HCT116 (cell line): Measurements from ENCODE around the gene PIGQ. TPM values are rescaled to one million over a fixed set of nuclear protein-coding genes. Genes with fewer than 3 reads are reported as not detected.

Experiments used
- ATAC-seq: fragments of 200-7000 bp; cut with Tn5 transposase; 2 replicates; pipeline ENCODE4 v1.9.1; 2020; ENCODE audit warnings: mild to moderate bottlenecking, moderate library complexity
- BruUV-seq: library from RNA; stranded (reverse); fragments of 400-500 nt; replicated peaks from 2 replicates; lab custom pipeline; 2021; lab: Mats Ljungman, UMichigan
- CTCF ChIA-PET: fragments of 300-600 bp; sonication (Branson Sonifier 250); formaldehyde crosslinking; loops from one replicate; lab custom pipeline; 2021; ENCODE audit warnings: antibody characterized with exemption; lab: Charles Lee
- POLR2A ChIA-PET: fragments of 300-600, 350-600 bp; sonication (Branson Sonifier 250); formaldehyde crosslinking; loops from one replicate; lab custom pipeline; 2021; ENCODE audit warnings: antibody characterized with exemption; lab: Charles Lee
- RAD21 ChIA-PET, 2 experiments: fragments of 300-600 bp; sonication (Branson Sonifier 250); formaldehyde crosslinking; loops; one replicate each; lab custom pipeline; 2023; ENCODE audit warnings: low total read pairs in 2 of 2; ENCODE audit not compliant: uncharacterized antibody in 2 of 2, unreplicated experiment in 2 of 2, low non-redundant PET in 1 of 2; lab: Charles Lee
- DNase-seq: peaks from one replicate; pipeline ENCODE4 v3.0.0-alpha.2; 2010; ENCODE audit warnings: low read depth, low spot score
- H2AFZ ChIP-seq: fragments of 200-600 bp; shearing (Covaris generic), sonication (generic); 2 replicates; pipeline ENCODE4 v1.6.1; 2017; ENCODE audit warnings: low read depth, mixed run types, mixed read lengths, antibody characterized with exemption, low read length; ENCODE audit not compliant: poor library complexity, severe bottlenecking
- H3K27ac ChIP-seq: 2 replicates; pipeline ENCODE4 v1.5.1; 2012; ENCODE audit warnings: low read depth, low read length
- H3K27me3 ChIP-seq: fragments of 200-600 bp; sonication (generic); 2 replicates; pipeline ENCODE4 v1.6.1; 2016; ENCODE audit warnings: mixed run types, low read length, mixed read lengths; ENCODE audit not compliant: insufficient read depth
- H3K36me3 ChIP-seq, 2 experiments: fragments of 200-500 bp in 1 of 2; fragments of 200-600 bp in 1 of 2; sonication (Bioruptor generic) in 1 of 2; sonication (generic) in 1 of 2; 2 replicates each; pipeline versions ENCODE4 v1.5.1 to v1.6.1; 2014 to 2016; ENCODE audit warnings: low read length in 2 of 2, inconsistent platforms in 1 of 2, mixed read lengths in 1 of 2, mixed run types in 1 of 2; ENCODE audit not compliant: insufficient read depth in 2 of 2, control insufficient read depth in 1 of 2
- H3K4me1 ChIP-seq, 2 experiments: fragments of 200-600 bp in 1 of 2; sonication (generic) in 1 of 2; 2 replicates each; pipeline versions ENCODE4 v1.5.1 to v1.6.1; 2012 to 2017; ENCODE audit warnings: low read length in 2 of 2, inconsistent platforms in 1 of 2, mild to moderate bottlenecking in 1 of 2, mixed read lengths in 1 of 2, mixed run types in 1 of 2, moderate library complexity in 1 of 2; ENCODE audit not compliant: insufficient read depth in 2 of 2, control insufficient read depth in 1 of 2
- H3K4me2 ChIP-seq: fragments of 200-600 bp; sonication (generic); 2 replicates; pipeline ENCODE4 v1.6.1; 2017; ENCODE audit warnings: mixed run types, low read length, mixed read lengths
- H3K4me3 ChIP-seq, 2 experiments: fragments of 200-600 bp in 1 of 2; sonication (generic) in 1 of 2; replicated peaks in 1 of 2; 2 replicates each; pipeline ENCODE4 v1.5.1; 2011 to 2016; ENCODE audit warnings: low read length in 2 of 2, control low read depth in 1 of 2, low read depth in 1 of 2, mild to moderate bottlenecking in 1 of 2, mixed read lengths in 1 of 2, mixed run types in 1 of 2
- H3K79me2 ChIP-seq: fragments of 200-600 bp; sonication (generic); 2 replicates; pipeline ENCODE4 v1.6.1; 2017; ENCODE audit warnings: mild to moderate bottlenecking, mixed run types, low read length, moderate library complexity, mixed read lengths; ENCODE audit not compliant: insufficient read depth
- H3K9ac ChIP-seq: fragments of 200-600 bp; sonication (generic); 2 replicates; pipeline ENCODE4 v1.6.1; 2016; ENCODE audit warnings: low read length, mixed read lengths
- H3K9me2 ChIP-seq: fragments of 200-600 bp; sonication (generic), shearing (Covaris generic); 2 replicates; pipeline ENCODE4 v1.6.1; 2017; ENCODE audit warnings: mixed run types, mild to moderate bottlenecking, moderate library complexity; ENCODE audit not compliant: insufficient read depth
- H3K9me3 ChIP-seq, 2 experiments: fragments of 200-500 bp in 1 of 2; fragments of 200-600 bp in 1 of 2; sonication (Bioruptor generic) in 1 of 2; sonication (generic) in 1 of 2; 2 replicates each; pipeline ENCODE4 v1.6.1; 2014 to 2017; ENCODE audit warnings: low read length in 2 of 2, mixed read lengths in 2 of 2, inconsistent platforms in 1 of 2, low read depth in 1 of 2, mild to moderate bottlenecking in 1 of 2, mixed run types in 1 of 2, moderate library complexity in 1 of 2; ENCODE audit not compliant: control insufficient read depth in 1 of 2, insufficient read depth in 1 of 2
- H4K20me1 ChIP-seq: fragments of 200-600 bp; sonication (generic), shearing (Covaris generic); 2 replicates; pipeline ENCODE4 v1.6.1; 2017; ENCODE audit warnings: mixed run types, mild to moderate bottlenecking, moderate library complexity; ENCODE audit not compliant: insufficient read depth
- CEBPB ChIP-seq: IDR thresholded peaks from 2 replicates; pipeline ENCODE4 v1.6.1; 2012; ENCODE audit warnings: low read depth
- CTCF ChIP-seq, 3 experiments: fragments of 200-600 bp in 1 of 3; sonication (generic) in 1 of 3; IDR thresholded peaks in 2 of 3; conservative IDR thresholded peaks in 1 of 3; 2 replicates each; pipeline ENCODE4 v1.5.1; 2012 to 2017; ENCODE audit warnings: low read depth in 2 of 3, low read length in 2 of 3, antibody characterized with exemption in 1 of 3, borderline replicate concordance in 1 of 3, control low read depth in 1 of 3, mild to moderate bottlenecking in 1 of 3, mixed read lengths in 1 of 3, mixed run types in 1 of 3, moderate library complexity in 1 of 3; ENCODE audit not compliant: insufficient read depth in 1 of 3
- EGR1 ChIP-seq: IDR thresholded peaks from 2 replicates; pipeline ENCODE4 v1.6.1; 2012; ENCODE audit warnings: low read depth
- ELF1 ChIP-seq: IDR thresholded peaks from 2 replicates; pipeline ENCODE4 v1.6.1; 2012; ENCODE audit warnings: low read depth, borderline replicate concordance
- EZH2 ChIP-seq: fragments of 200-600 bp; sonication (generic); IDR thresholded peaks from 2 replicates; pipeline ENCODE4 v1.6.1; 2017; ENCODE audit warnings: antibody characterized with exemption, mixed run types
- FOSL1 ChIP-seq: IDR thresholded peaks from 2 replicates; pipeline ENCODE4 v1.6.1; 2012; ENCODE audit warnings: low read depth
- MAX ChIP-seq: IDR thresholded peaks from 2 replicates; pipeline ENCODE4 v1.6.1; 2012
- POLR2AphosphoS5 ChIP-seq: IDR thresholded peaks from 2 replicates; pipeline ENCODE4 v1.6.1; 2011; ENCODE audit warnings: mild to moderate bottlenecking, low read depth, low read length, moderate library complexity
- RAD21 ChIP-seq: IDR thresholded peaks from 2 replicates; pipeline ENCODE4 v1.6.1; 2012; ENCODE audit warnings: low read depth, mild to moderate bottlenecking
- REST ChIP-seq: IDR thresholded peaks from 2 replicates; pipeline ENCODE4 v1.6.1; 2012; ENCODE audit warnings: low read depth
- ZBTB33 ChIP-seq: IDR thresholded peaks from 2 replicates; pipeline ENCODE4 v1.6.1; 2011; ENCODE audit warnings: mild to moderate bottlenecking, low read length, moderate library complexity; ENCODE audit not compliant: insufficient replicate concordance; ENCODE audit errors: extremely low read depth
- ZFX ChIP-seq: fragments of 450-650 bp; IDR thresholded peaks from 2 replicates; pipeline ENCODE4 v1.6.1; 2017
- intact Hi-C: fragments of 100-400 bp; cut with micrococcal nuclease; formaldehyde crosslinking; loops from 2 replicates; pipeline ENCODE4 v1.10.0; 2022
- total RNA-seq: library from RNA; stranded (reverse); gene quantifications from one replicate; pipeline ENCODE4 v1.2.1, GENCODE V29; 2021; ENCODE audit not compliant: unreplicated experiment

The PIGQ gene
- total RNA-seq, 1 experiment from 2014 or later = 21.0 TPM

- DNase-seq (no peak), ATAC-seq (peak; percentile 52)
- Histone ChIP-seq H3K79me2 (no peaks in the 10 kb centered on the region), H2AFZ (no peak overlapping the region), H3K4me2 (peak overlapping the region; percentile 62), H3K27ac (peak overlapping the region; percentile 53), H3K27me3 (no peaks in the 10 kb centered on the region), H4K20me1 (no peaks in the 10 kb centered on the region), H3K9me3 (no peaks in the 10 kb centered on the region), H3K9ac (peak overlapping the region; percentile 32), H3K36me3 (no peaks in the 10 kb centered on the region), H3K4me3 (peak overlapping the region in 1 of 2 experiments; percentile 25; a peak in 1 of 4 replicates), H3K4me1 (peaks cover 18 to 35% of the 10 kb centered on the region in 2 experiments), H3K9me2 (no peaks in the 10 kb centered on the region)
- no TSS peak for BruUV-seq
- POLR2A ChIA-PET = no interaction called here
- TF ChIP-seq ZFX = no peak
- TF ChIP-seq RAD21 = no peak
- 0 out of 2 replicates have a peak, but pooled peaks have one; percentile 39 for TF ChIP-seq EGR1
- RAD21 ChIA-PET = no interaction called here
- intact Hi-C loops = no loop called here
- CTCF ChIA-PET = interaction anchor here (0.9 kb wide), 1 partner anchor 45 kb away, joined by 3 read pairs; no protein-coding TSS in a partner anchor
These were observed 51.8 kb downstream of the PIGQ start for GRCh38 chr16:621526-622105.

- no peak for DNase-seq
- Histone ChIP-seq H4K20me1 (no peaks in the 10 kb centered on the region), H3K4me3 (no peak overlapping the region), H2AFZ (no peak overlapping the region), H3K36me3 (no peaks in the 10 kb centered on the region), H3K27ac (no peak overlapping the region), H3K9ac (no peak overlapping the region), H3K9me3 (no peaks in the 10 kb centered on the region), H3K4me2 (no peak overlapping the region), H3K27me3 (no peaks in the 10 kb centered on the region), H3K9me2 (no peaks in the 10 kb centered on the region), H3K4me1 (peaks cover 28 to 48% of the 10 kb centered on the region in 2 experiments), H3K79me2 (no peaks in the 10 kb centered on the region)
- CTCF ChIA-PET = no interaction called here
- POLR2A ChIA-PET = no interaction called here
- BruUV-seq = no TSS peak
- RAD21 ChIA-PET = no interaction called here
- intact Hi-C loops = no loop called here
- no peak for ATAC-seq
- TF ChIP-seq ZBTB33 (no peak), CTCF (IDR thresholded peaks at IDR 0.05 in 2 of 3, conservative IDR thresholded peaks at IDR 0.05 in 1 of 3; ENCODE audit: borderline replicate concordance in 1 of 3, insufficient read depth in 1 of 3, low read depth in 2 of 3, low read length in 2 of 3) (no peak), FOSL1 (no peak), EZH2 (no peak), RAD21 (no peak), REST (no peak), POLR2AphosphoS5 (no peak), MAX (no peak), ELF1 (no peak), CEBPB (no peak)
These were observed 53.1 kb downstream of the PIGQ start for GRCh38 chr16:622920-623280.
